Type B pancreatic cell (in vitro differentiated cells): ENCODE data around the gene PCDH10. TPM values are rescaled to one million over a fixed set of nuclear protein-coding genes. Genes with fewer than 3 reads are reported as not detected.

Experiments used
- DNase-seq: peaks from one replicate; pipeline ENCODE4 v3.0.0; 2021; ENCODE audit warnings: mixed read lengths; ENCODE audit not compliant: unreplicated experiment; ENCODE audit errors: extremely low spot score
- H3K27ac Mint-ChIP-seq: 2 replicates; pipeline ENCODE4 v1.8.0; 2021; ENCODE audit warnings: mild to moderate bottlenecking, mixed read lengths
- H3K27me3 Mint-ChIP-seq: 2 replicates; pipeline ENCODE4 v1.8.0; 2021; ENCODE audit warnings: mixed read lengths
- H3K36me3 Mint-ChIP-seq: 2 replicates; pipeline ENCODE4 v1.8.0; 2021; ENCODE audit warnings: mixed read lengths
- H3K4me1 Mint-ChIP-seq: one replicate; pipeline ENCODE4 v1.8.0; 2021; ENCODE audit warnings: mixed read lengths; ENCODE audit not compliant: unreplicated experiment
- H3K4me3 Mint-ChIP-seq: 2 replicates; pipeline ENCODE4 v1.8.0; 2021; ENCODE audit warnings: mild to moderate bottlenecking, mixed read lengths
- H3K9me3 Mint-ChIP-seq: 2 replicates; pipeline ENCODE4 v1.8.0; 2021; ENCODE audit warnings: mixed read lengths
- CTCF ChIP-seq: fragments of 200-600 bp; sonication (generic); conservative IDR thresholded peaks from 2 replicates; pipeline ENCODE4 v1.5.0; 2021; ENCODE audit warnings: antibody characterized with exemption, mild to moderate bottlenecking
- total RNA-seq: library from RNA; stranded (reverse); gene quantifications from 2 replicates; pipeline ENCODE4 v1.2.1, GENCODE V29; 2021; ENCODE audit warnings: low replicate concordance

The PCDH10 gene
- total RNA-seq, 1 donor from 2014 or later: 61.9 TPM

- no peaks in the 10 kb centered on the region for H3K36me3 Mint-ChIP-seq
- H3K9me3 Mint-ChIP-seq: no peaks in the 10 kb centered on the region
- DNase-seq: no peak
- H3K27me3 Mint-ChIP-seq: no peaks in the 10 kb centered on the region
- no peak overlapping the region for H3K4me3 Mint-ChIP-seq
- H3K27ac Mint-ChIP-seq: no peak overlapping the region
- H3K4me1 Mint-ChIP-seq: no peaks in the 10 kb centered on the region
- no peak for TF ChIP-seq CTCF
Observed at GRCh38 chr4:133178956-133179355, 29.9 kb downstream of the PCDH10 start.

GRCh38 chr4:133186210-133186609 lies 37.1 kb downstream of the PCDH10 start:
- no peaks in the 10 kb centered on the region for H3K9me3 Mint-ChIP-seq
- H3K27me3 Mint-ChIP-seq: no peaks in the 10 kb centered on the region
- peaks cover 6% of the 10 kb centered on the region for H3K36me3 Mint-ChIP-seq
- no peak overlapping the region for H3K4me3 Mint-ChIP-seq
- no peak overlapping the region for H3K27ac Mint-ChIP-seq
- no peak for DNase-seq
- H3K4me1 Mint-ChIP-seq: peaks cover 6% of the 10 kb centered on the region
- no peak for TF ChIP-seq CTCF

GRCh38 chr4:133186845-133187244 lies 37.8 kb downstream of the PCDH10 start:
- Mint-ChIP-seq H3K9me3 (no peaks in the 10 kb centered on the region), H3K27me3 (no peaks in the 10 kb centered on the region), H3K4me1 (peaks cover 6% of the 10 kb centered on the region), H3K27ac (no peak overlapping the region), H3K36me3 (peaks cover 6% of the 10 kb centered on the region), H3K4me3 (no peak overlapping the region)
- no peak for DNase-seq
- no peak for TF ChIP-seq CTCF

- Mint-ChIP-seq H3K9me3 (no peaks in the 10 kb centered on the region), H3K4me3 (no peak overlapping the region), H3K27ac (no peak overlapping the region), H3K4me1 (peaks cover 6% of the 10 kb centered on the region), H3K27me3 (no peaks in the 10 kb centered on the region), H3K36me3 (peaks cover 6% of the 10 kb centered on the region)
- DNase-seq: no peak
- TF ChIP-seq CTCF: no peak
Observed at GRCh38 chr4:133188433-133189146, 39.5 kb downstream of the PCDH10 start.

- no peak overlapping the region for H3K4me3 Mint-ChIP-seq
- no peak overlapping the region for H3K27ac Mint-ChIP-seq
- H3K4me1 Mint-ChIP-seq: peaks cover 6% of the 10 kb centered on the region
- no peaks in the 10 kb centered on the region for H3K9me3 Mint-ChIP-seq
- H3K36me3 Mint-ChIP-seq: peaks cover 6% of the 10 kb centered on the region
- no peaks in the 10 kb centered on the region for H3K27me3 Mint-ChIP-seq
- DNase-seq: no peak
- TF ChIP-seq CTCF: no peak
Observed at GRCh38 chr4:133189147-133189517, 40.0 kb downstream of the PCDH10 start.
